K562 (cell line): ENCODE data around the gene BAIAP3.

ENCODE experiments used
- CBFA2T3 ChIP-seq: fragments of 450-650 bp; IDR thresholded peaks from 2 replicates; pipeline ENCODE4 v1.6.1; 2017
- ESRRA ChIP-seq: fragments of 450-650 bp; IDR thresholded peaks from 2 replicates; pipeline ENCODE4 v1.6.1; 2014; ENCODE audit warnings: low read depth, mild to moderate bottlenecking, moderate library complexity, borderline replicate concordance
- GATA2 ChIP-seq: sonication (generic); formaldehyde crosslinking; IDR thresholded peaks from 2 replicates; pipeline ENCODE4 v1.4.0; 2020; ENCODE audit warnings: mild to moderate bottlenecking, missing genetic modification reagents
- MED1 ChIP-seq: sonication (generic); formaldehyde crosslinking; IDR thresholded peaks from 2 replicates; pipeline ENCODE4 v1.8.1; 2023; ENCODE audit warnings: missing genetic modification reagents, borderline replicate concordance
- PRPF4 ChIP-seq: fragments of 200-400 bp; formaldehyde crosslinking; IDR thresholded peaks from one replicate; pipeline ENCODE4 v1.6.1; 2017; ENCODE audit warnings: low read length, low read depth, mild to moderate bottlenecking; ENCODE audit not compliant: insufficient read depth, poor library complexity, severe bottlenecking
- SPI1 ChIP-seq: IDR thresholded peaks from 2 replicates; pipeline ENCODE4 v1.6.1; 2011; ENCODE audit warnings: low read depth, low read length, control low read depth, borderline replicate concordance
- ZBTB2 ChIP-seq: fragments of 450-650 bp; IDR thresholded peaks from 2 replicates; pipeline ENCODE4 v1.6.1; 2016; ENCODE audit warnings: antibody characterized with exemption

DNA sequence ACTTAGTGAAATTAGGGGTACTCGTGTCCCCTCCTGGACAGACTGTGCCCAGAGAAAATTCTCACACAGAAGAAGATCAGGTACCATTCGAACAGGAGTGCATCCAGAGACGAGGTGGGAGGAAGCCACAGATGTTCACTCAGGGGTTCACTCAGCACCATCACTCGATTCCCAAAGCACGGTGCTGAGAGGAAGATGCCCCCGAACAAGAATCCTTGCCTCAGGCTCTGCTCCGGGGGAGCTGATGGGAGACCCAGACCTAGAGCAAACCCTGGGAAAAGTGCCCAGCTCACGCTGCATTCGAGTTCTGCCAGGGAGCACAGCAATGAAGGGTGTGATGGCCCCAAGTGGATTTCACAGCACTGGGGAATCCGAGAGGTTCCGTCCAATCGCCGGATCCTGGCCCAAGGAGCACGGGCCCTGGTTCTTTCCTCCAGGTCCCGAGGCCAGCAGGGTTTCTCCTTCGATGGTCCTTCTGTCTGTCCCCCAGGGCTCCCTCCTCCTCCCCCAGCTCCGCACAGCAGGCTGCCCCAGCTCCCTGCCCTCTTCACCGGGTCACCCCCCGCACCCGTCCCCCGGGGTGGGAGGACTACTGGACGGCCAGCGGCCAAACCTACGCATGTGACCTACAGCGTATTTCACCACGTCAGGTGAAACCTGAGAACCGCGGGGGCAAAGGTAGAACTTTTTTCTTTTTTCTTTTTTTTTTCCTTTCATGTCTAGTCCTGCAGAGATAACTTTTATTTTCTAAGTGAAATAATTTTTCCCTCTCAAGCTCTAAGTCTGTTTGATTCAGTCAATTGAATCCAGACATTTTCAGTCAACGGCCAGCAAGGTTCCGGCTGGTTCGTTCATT lies 34.2 kb upstream of the BAIAP3 start:
- TF ChIP-seq SPI1 (no peak), MED1 (CRISPR knock-in tag) (no peak), CBFA2T3 (no peak), GATA2 (CRISPR knock-in tag) (no peak), ESRRA (no peak), ZBTB2 (no peak), PRPF4 (no peak)
